Activated naive CD4-positive, alpha-beta T cell treated with Interleukin-2 at 50 U/mL for 16 hours (primary cell): ENCODE data around the gene MAPK8.

Experiments
- DNase-seq: peaks from one replicate; pipeline ENCODE4 v3.0.0-alpha.2; 2020

MAPK8 gene

GRCh38 chr10:48292616-48293015 lies 13.9 kb upstream of the MAPK8 start:
- no peak for DNase-seq

GRCh38 chr10:48294431-48294830 lies 12.0 kb upstream of the MAPK8 start:
- no peak for DNase-seq

GRCh38 chr10:48296576-48297098 lies 9.8 kb upstream of the MAPK8 start:
- DNase-seq: no peak

- DNase-seq: no peak
Measured at GRCh38 chr10:48299066-48299465, 7.4 kb upstream of the MAPK8 start.

GRCh38 chr10:48299692-48300091 lies 6.8 kb upstream of the MAPK8 start:
- no peak for DNase-seq

- DNase-seq: no peak
Measured at GRCh38 chr10:48300556-48300955, 5.9 kb upstream of the MAPK8 start.

- no peak for DNase-seq
Measured at GRCh38 chr10:48302515-48303476, 3.7 kb upstream of the MAPK8 start.

GRCh38 chr10:48305905-48306264 lies 592 bp upstream of the MAPK8 start:
- DNase-seq: no peak

- DNase-seq: peak; percentile 70
Measured at GRCh38 chr10:48306870-48307710, 613 bp downstream of the MAPK8 start.

GRCh38 chr10:48307711-48308018 lies 1.2 kb downstream of the MAPK8 start:
- no peak for DNase-seq

- no peak for DNase-seq
Measured at GRCh38 chr10:48309711-48310226, 3.3 kb downstream of the MAPK8 start.

- DNase-seq: no peak
Measured at GRCh38 chr10:48314107-48314506, 7.6 kb downstream of the MAPK8 start.

GRCh38 chr10:48316236-48316635 lies 9.8 kb downstream of the MAPK8 start:
- DNase-seq: no peak

- DNase-seq: no peak
Measured at GRCh38 chr10:48317321-48317990, 11.0 kb downstream of the MAPK8 start.

GRCh38 chr10:48322017-48322416 lies 15.5 kb downstream of the MAPK8 start:
- DNase-seq: no peak

- no peak for DNase-seq
Measured at GRCh38 chr10:48324580-48324979, 18.1 kb downstream of the MAPK8 start.

- DNase-seq: no peak
Measured at GRCh38 chr10:48330269-48330668, 23.8 kb downstream of the MAPK8 start.

- no peak for DNase-seq
Measured at GRCh38 chr10:48331436-48331835, 25.0 kb downstream of the MAPK8 start.

GRCh38 chr10:48332166-48332870 lies 25.8 kb downstream of the MAPK8 start:
- no peak for DNase-seq

GRCh38 chr10:48332871-48333216 lies 26.4 kb downstream of the MAPK8 start:
- no peak for DNase-seq

GRCh38 chr10:48333856-48334255 lies 27.4 kb downstream of the MAPK8 start:
- no peak for DNase-seq

- no peak for DNase-seq
Measured at GRCh38 chr10:48335788-48336187, 29.3 kb downstream of the MAPK8 start.
